Measurements from ENCODE around the gene OTOG.

GRCh38 chr11:17512101-17512500, 35.0 kb upstream of the OTOG start:
- TF ChIP-seq CTCF (IDR thresholded peaks at IDR 0.05) (no peak), POLR2A (IDR thresholded peaks at IDR 0.05) (no peak)
